Measurements from ENCODE around the gene MAP3K4. TPM values are rescaled to one million over a fixed set of nuclear protein-coding genes. Genes with fewer than 3 reads are reported as not detected.

The MAP3K4 gene
- total RNA-seq, 1 experiment from 2014 or later = 18.1 TPM

DNA sequence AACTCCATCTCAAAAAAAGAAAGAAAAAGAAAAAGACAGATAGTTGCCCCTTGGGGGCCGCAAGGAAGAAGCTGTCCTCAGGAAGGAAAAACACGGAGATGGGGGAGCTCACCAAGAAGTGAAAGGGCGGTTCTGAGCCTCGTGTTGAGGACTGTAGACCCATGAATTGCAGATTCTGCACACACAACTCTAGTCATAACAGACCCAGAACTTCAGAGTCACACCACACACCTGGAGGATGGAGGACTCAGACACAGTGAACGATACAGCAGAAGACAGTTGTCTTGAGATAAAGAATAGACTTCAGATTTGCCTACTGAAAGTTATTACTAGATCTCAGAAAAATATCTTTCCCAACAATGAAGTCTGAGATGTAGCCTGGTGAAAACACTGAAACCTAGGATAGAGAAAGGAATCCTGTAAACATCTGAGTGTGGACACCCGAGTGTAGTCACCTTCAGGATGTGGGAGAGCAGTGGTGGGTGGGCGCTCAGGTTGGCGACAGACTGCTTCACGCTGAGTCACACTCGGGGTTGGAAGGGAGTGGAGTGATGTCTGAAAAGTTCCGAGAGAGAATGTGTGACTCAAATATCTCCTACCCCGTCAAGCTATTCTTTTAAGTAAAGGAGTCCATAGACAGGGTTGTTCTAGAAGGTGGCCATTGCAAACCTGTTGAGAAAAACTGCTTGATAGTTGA lies 88.1 kb downstream of the MAP3K4 start:
- peak; percentile 74 for DNase-seq (ENCODE audit: low read depth)

DNA sequence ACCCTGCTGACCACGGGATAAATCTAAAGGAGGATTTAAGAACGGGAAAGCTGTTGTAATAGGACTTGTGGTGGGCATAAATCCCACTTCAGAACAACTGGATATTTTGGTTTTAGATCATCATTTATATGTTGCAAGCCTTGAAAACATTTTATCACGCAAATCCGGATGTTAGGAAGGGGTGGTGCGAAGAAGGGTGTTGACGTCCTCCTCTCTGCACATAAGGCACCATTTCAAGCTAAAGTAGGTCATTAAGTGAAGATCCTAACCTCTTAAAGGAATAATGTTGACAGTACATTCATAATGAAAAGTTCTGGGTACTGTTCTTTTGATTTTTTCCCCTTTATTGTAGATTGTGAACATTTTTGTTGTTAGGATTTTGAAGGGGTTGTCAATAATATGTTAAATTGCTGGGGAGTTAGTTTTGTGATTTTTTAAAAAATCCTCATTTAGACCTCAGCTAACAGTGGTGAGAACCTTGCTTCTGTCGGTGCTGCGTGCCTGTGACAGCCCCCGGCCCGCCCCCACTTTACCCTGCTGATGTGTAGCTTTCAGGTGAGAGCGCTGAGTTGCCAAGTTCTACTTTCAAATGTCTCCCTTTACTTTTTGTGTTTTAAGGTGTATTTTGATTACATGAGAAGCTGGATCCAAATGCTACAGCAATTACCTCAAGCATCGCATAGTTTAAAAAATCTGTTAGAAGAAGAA lies 88.8 kb downstream of the MAP3K4 start:
- no peak for DNase-seq (ENCODE audit: low read depth)

DNA sequence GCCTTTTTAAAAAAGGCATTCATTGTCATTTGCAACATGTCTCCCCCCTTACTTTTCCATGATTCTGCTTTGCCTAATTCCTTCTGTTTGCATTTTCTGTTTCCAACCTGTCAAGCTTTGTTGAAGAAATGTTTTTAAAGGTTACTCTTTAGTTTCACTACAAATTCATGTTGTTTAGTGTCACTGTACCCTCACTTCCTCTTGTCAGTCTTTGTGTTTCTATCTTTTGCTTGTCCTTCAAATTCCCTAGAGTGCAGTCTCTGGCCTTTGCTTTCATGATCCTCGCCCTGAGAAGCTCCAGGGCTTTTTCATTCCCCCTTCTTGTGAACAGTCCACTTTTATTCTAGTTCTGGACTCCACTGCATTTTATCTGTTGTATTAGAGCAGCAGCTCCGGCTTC lies 90.6 kb downstream of the MAP3K4 start:
- no peak for DNase-seq (ENCODE audit: low read depth)

DNA sequence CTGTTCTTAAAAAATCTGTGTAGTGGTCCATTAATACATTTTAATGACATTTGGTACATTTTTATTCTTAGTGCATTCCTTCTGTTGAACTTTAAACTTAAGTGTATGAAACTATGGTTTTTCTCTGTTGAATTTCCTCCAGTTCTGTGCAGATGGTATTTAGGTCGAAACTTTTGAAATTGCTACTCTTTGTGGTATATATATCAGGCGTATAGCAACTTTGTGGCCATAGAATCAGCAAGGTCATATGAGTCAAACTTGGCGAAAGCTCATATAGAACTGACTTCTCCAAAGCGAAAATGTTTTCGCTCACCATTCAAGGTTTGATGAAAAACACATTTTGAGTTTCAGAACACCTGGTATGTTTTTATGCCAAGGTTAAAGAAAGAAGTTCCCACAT lies 93.7 kb downstream of the MAP3K4 start:
- DNase-seq (ENCODE audit: low read depth) = no peak

DNA sequence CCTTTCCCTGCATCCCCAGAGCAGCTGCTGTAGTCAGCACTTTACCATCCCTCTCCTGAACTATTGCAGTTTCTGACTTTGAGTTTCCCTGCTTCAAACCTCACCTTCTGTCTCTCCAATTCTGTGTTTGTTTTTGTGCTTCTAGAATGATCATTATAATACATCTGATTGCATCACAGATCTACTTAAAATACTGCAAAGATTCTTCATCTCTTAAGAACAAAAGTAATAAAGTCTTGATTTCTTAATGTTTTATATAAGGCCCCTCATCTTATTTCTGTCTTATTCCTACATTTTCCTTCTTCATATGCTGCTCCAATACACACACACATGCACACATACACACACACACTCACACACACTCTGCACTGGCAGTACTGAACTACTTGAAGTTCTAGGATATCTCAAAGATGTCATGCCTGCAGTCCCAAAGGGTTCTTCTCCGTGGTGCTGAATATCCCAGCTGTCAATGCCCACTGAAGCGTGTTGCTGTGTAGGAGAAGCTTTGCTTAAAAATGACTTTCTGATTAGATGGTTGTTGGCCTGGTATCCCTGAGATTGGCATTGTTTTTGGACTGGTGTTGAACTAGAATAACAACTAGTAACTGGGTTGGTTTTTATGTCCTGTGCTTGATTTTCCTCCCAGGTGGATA lies 97.2 kb downstream of the MAP3K4 start:
- peak; percentile 30 for DNase-seq (ENCODE audit: low read depth)

DNA sequence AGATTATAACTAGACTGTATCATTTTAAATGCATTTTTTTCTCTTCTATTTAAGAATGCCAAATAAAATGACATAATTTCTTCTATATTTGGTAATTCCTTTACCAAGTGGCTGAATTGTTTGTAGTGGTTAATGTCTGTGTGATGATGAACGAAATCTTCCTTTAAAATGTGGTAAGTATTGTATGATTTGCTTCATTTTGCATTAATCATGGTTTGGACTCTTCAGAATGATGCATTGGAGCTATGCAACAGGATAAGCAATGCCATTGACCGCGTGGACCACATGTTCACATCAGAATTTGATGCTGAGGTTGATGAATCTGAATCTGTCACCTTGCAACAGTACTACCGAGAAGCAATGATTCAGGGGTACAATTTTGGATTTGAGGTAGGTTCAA lies 99.6 kb downstream of the MAP3K4 start:
- no peak for DNase-seq (ENCODE audit: low read depth)

DNA sequence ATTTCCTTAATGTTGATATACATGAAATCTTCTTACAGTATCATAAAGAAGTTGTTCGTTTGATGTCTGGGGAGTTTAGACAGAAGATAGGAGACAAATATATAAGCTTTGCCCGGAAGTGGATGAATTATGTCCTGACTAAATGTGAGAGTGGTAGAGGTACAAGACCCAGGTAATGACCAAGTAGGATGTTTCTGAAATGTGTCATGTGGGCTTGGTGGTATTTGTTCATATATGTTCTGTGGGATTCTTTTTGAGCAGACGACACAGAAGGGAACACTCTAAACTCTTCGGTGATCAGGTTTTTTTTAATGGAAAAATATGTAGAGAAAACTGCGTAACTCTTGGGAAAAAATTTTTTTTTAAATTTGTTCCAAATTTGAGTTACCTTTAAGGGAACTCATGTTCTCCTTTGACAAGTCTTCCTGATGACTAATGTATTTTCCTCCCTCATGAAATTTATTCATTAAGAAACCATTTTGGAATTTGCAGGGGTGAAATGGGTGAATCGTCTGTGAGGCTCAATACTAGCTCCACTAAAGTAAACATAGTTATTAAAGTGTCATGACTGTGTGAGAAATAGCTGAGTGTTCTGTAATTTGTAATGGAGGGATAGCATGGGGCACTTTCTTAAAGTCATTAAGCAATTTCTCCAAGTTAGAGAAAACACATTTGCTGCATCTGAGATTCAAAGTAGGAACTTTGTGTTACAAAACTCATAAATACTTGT lies 100.6 kb downstream of the MAP3K4 start:
- DNase-seq (ENCODE audit: low read depth) = peak; percentile 19

DNA sequence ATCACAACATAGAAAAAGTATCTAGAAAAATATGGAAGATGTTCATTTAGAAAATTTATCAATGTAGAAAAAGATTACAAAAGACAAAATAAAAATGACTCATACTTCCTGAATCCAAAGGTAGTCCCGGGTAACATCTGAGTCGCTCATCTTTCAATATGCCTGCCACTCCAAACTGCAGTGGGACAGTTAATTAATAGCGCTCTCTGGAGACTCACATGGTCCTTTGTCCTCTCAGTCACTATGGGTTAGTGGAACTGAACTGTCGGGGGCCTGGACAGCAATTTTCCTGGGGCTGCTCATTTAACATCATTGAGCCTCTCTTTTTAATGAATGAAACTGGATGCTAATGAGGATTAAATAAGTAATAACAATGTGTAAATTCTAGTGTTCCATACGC lies 103.4 kb downstream of the MAP3K4 start:
- DNase-seq (ENCODE audit: low read depth) = no peak

DNA sequence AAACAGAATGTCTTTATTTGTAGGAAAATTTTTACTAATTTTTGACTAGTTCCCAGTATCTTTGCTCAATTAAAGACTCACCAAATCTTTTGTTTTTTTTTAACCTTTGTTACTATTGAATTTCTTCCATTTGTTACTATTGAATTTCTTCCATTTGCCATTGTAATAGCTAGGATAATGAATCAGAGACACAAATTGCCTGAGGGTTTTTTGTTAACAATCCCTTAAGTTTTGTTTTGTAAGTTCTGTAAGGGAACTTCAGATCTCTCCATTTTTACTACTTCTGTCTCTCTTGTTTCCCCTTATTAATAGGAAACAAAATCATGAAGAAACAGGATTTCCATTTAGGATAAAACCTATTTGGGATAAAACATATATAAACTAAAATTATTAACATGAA lies 104.3 kb downstream of the MAP3K4 start:
- no peak for DNase-seq (ENCODE audit: low read depth)

DNA sequence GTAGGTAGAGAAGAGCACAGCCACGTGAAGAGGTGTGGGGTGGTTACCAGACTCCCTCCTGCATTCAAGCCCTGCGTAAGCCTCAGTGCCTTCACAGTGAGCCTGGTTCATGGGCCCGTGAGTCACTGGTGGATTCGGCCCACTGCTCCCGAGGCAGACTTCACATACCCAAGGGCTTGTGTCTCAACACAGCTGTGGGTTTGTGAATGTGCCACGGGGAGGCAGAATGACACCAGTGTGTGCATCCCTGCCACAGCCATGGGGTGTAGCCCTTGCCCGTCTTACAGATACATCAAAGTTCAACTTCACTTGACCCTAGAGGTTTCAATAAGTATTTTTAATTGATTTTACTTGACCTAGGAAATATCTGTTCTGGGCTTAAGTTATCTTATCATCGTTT lies 108.5 kb downstream of the MAP3K4 start:
- no peak for DNase-seq (ENCODE audit: low read depth)

DNA sequence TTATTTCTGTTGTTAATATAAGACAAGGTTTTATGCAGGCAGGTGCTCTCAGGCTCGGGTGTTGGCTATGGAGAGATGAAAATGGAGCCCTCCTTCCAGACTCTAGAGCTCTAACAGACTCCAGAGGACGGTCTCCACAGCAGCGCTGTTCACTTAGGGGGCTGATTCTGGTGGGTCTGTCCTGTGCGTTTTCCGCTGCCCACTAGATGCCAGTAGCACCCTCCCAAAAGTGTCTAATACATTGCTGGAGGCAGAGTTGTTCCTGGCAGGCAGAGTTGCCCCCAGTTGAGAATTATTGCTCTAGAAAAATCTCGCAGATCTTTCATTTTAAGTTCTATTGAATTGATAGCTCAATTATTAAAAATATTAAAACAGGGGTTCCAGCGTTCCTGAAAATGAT lies 109.9 kb downstream of the MAP3K4 start:
- DNase-seq (ENCODE audit: low read depth) = no peak

DNA sequence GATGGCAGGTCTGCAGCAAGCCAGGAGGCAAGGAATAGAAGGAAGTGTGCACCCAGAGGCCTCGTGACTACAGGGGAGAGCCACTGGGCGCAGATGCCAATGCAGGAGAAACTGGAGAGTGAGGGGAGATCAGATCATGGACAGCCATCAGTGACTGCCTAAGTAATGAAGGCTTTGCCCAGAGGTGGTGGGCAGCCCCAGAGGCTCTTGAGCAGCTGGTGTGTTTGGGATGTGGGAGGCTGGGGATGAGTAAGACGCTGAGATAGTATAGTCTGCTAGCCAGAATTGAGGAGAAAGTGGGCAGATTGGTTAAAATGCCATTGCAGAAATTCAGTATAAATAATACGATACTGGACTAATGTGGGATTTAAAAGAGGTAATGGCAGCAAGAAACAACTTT lies 111.9 kb downstream of the MAP3K4 start:
- DNase-seq (ENCODE audit: low read depth) = no peak

DNA sequence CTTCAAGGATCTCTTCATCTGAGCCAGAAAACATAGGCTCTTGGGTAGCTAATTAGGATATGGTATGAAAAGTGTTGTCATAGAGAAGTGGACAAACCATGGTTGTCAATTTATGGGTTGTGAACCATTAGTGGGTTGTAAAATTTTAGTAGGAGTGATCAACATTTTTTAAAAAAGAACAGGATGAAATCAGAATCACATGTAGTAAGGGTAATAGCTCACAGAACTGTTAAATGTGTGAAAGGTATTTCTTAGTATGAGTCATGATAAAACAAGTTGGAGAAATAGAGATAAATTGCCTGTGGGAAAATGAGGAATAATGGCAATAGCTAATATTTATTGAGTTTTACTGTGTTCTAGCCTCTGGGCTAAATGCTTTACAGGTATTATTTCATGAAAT lies 113.4 kb downstream of the MAP3K4 start:
- DNase-seq (ENCODE audit: low read depth) = no peak

DNA sequence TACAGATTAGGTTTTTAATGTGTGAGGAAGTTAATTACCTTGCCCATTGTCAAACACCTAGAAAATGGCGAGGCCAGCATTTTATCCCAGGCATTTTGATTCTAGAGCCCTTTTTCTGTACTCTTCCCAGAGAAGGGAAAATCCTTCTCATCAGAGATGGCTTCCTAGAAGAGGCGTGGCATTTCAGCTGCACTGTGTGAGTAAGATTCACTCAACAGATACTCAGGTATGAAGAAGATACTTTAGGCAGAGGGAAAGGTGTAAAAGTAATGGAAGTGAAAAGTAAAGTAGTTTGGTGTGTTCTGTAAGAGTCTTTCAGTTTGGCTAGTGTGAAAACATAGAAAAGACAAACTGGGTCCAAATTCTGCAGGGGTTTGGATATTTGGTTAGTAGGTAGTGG lies 113.8 kb downstream of the MAP3K4 start:
- DNase-seq (ENCODE audit: low read depth) = no peak

DNA sequence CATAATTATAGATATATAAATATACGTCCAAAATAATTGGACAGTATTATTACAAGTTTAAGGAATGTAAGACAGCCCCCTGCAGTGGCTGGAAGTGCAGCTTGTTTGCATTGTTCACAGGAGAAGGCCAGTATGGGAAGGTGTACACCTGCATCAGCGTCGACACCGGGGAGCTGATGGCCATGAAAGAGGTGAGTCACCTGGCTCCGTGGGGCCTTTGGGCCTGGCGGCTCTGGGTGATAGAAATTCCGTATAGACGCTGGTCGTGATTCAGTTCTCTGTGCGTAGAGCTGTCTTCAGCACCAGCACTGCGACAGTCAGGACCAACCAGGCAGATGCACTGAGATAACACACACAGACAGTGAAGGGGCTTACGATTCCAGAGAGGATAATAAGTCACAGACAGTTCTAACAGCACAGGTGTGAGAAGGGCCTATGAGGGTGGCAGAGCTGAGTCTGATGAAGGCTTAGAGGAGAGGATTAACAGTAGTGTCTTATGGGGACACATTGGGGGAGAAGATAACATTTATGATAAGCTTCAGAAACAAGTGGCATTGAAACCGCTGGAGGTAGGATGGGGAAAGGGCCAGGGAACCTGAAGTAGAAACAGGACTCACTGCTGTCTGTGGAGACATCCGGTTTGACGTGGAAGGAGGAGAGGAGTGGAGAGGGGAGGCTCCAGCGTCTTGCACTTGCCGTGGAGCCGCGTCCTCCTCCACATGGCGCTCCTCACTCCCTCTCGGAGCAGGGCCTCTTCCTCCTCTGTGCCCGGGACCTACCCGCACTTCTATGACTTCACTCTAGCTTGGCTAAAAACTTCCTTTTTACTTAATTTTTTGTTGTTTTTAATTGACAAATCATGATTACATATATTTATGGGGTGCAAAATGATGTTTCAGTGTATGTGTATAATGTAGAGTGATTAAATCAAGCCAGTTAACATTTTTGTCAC lies 116.5 kb downstream of the MAP3K4 start:
- DNase-seq (ENCODE audit: low read depth) = no peak

DNA sequence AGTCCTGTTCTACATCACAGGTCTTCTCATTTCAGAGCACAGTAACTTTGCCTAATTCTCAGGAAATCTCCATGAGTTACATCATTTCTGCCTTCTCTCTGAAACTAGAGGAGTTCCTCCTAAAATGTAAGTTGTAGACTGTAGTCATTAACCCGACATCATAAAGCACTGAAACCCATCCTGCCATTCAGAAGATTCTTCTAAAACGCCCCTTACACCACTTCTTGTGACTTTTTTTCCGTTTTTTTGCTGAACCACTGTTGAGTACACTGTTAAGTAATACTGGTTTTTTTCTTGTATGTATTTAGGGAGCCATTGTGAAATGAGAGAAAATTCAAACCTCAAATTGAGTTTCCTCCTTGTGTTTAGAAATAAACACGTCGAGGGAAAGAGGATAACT lies 117.3 kb downstream of the MAP3K4 start:
- no peak for DNase-seq (ENCODE audit: low read depth)

DNA sequence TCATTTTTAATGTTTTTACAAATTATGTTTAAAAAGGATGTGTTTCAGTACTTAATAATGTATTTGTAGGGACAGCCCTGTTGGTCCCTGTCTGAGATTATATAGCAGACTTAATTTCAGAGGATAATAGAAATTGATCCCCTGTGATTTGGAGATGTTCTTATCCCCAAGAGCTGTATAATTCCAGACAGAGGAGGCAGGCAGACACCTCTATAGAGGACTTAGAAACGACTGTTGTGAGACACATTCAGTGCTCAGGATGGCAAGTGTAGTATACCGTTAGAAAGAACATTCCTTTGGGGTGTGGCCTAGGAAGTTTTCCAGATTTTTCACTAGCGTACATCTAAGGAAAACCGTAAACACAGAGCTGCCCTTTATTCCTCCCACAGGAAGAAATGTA lies 117.8 kb downstream of the MAP3K4 start:
- DNase-seq (ENCODE audit: low read depth) = no peak

DNA sequence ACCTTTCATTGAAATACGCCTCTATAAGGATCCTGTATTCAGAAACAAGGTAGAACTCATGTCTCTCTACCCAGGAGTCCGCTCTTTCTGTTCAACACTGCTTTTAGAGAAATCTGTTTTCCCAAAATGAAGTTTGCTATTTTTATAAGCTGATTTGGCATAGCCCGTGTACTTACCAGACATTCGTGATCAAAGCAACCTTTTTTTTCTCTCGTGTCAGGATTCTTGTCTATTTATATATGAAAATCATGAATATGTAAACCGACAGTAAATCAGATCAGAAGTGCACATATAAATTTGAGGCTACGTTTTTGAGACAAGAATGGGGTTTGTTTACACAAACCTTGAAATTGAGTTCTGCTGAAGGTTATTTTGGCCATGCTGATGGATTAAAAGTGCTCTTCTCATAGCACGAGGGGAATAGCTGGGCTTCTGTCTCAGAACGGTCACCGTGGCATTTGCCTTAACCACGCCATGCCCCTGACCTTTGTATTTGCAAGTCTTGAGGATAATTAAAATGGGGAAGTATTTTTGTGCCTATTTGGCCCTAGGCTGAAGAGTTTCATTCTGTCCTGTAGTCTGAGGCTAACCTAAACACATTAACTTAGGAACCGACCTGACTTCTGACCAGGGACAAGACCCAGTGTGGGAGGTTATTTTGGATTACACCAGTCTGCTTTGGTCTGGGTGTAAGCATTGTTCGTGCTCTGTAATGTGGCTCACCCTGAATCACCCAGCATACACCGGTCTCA lies 118.6 kb downstream of the MAP3K4 start:
- DNase-seq (ENCODE audit: low read depth) = no peak

DNA sequence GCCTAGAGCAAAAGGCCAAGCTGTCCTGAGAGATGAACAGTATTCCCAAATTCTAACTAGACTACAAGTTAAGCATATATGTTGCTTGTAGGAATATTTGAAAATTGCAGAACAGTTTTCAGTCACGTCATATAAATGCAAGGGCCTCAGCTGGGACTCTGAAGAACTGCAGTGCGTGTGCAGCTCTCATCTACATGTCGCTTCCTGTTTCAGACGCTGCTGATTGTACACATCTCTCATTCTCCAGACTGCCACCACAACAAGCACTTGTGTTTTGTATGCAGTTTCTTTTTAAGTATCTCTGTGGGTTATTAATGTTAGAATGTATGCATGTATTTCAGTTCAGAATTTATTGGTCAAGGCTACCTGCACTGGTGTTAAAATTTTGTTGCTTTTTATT lies 119.7 kb downstream of the MAP3K4 start:
- no peak for DNase-seq (ENCODE audit: low read depth)

DNA sequence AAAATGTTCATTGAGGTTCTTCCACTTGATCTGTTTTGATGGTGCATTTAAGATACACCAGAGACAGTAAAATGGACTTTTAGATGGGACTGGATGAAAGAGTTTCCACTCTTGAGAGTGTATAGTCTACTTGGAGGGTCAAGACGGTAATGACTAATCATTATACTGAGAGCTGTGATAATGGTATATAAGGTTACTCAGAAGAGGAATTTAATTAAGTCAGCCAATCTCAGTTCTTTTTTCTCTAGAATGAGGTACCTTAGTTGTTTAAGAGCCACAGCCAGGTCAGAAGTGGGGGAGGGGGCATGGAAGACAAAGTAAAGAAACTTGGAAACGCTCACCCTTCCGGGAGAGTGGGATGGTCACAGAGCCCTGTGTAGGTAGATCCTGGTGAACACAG lies 123.9 kb downstream of the MAP3K4 start:
- DNase-seq (ENCODE audit: low read depth) = no peak

All from LHCN-M2 (cell line).